K562 (cell line): ENCODE results near the gene EVI5. TPM values are rescaled to one million over a fixed set of nuclear protein-coding genes. Genes with fewer than 3 reads are reported as not detected.

ENCODE experiments used
- ATAC-seq: fragments of 200-7000 bp; cut with Tn5 transposase; 3 replicates; pipeline ENCODE4 v1.9.1; 2020; ENCODE audit warnings: moderate library complexity
- BruUV-seq: library from RNA; stranded (reverse); fragments of 400-500 nt; replicated peaks from 2 replicates; lab custom pipeline; 2021; lab: Mats Ljungman, UMichigan
- CTCF ChIA-PET: fragments of 300-600 bp; formaldehyde crosslinking; extraction: SDS; loops from one replicate; lab custom pipeline; 2021; ENCODE audit warnings: low intra/inter-chr PET ratio; lab: Yijun Ruan, JAX
- POLR2A ChIA-PET: fragments of 300-600, 350-650 bp; sonication (Branson Sonifier 250); formaldehyde crosslinking; extraction: SDS; loops from one replicate; lab custom pipeline; 2021; ENCODE audit warnings: antibody characterized with exemption, inconsistent platforms; lab: Yijun Ruan, JAX
- DNase-seq, 4 experiments: peaks; one replicate each; pipeline versions ENCODE4 v3.0.0 to v3.0.0-alpha.2; 2011 to 2018; ENCODE audit warnings: low spot score in 3 of 4, mixed read lengths in 3 of 4; ENCODE audit errors: extremely low read depth in 1 of 4
- FAIRE-seq: peaks from 2 replicates; lab custom pipeline; 2011; peaks lifted over from hg19 to GRCh38; lab: Jason Lieb, UNC
- H2AFZ ChIP-seq: 2 replicates; pipeline ENCODE4 v1.6.0; 2011; ENCODE audit warnings: low read depth, low read length, control low read depth, inconsistent platforms
- H3K27ac ChIP-seq: fragments of 200-600 bp; 3 replicates; pipeline ENCODE4 v1.8.0; 2011; ENCODE audit warnings: low read depth, mild to moderate bottlenecking, control low read depth, inconsistent platforms, low read length, moderate library complexity, mixed read lengths; ENCODE audit errors: extremely low read depth
- H3K27me3 ChIP-seq, 2 experiments: fragments of 300-600 bp in 1 of 2; 2 replicates in 1 of 2; 3 replicates in 1 of 2; pipeline versions ENCODE4 v1.6.0 to v1.8.0; 2011; ENCODE audit warnings: inconsistent platforms in 2 of 2, low read length in 2 of 2, mild to moderate bottlenecking in 1 of 2, mixed read lengths in 1 of 2, moderate library complexity in 1 of 2; ENCODE audit not compliant: control insufficient read depth in 2 of 2, insufficient read depth in 2 of 2
- H3K36me3 ChIP-seq: fragments of 300-600 bp; 3 replicates; pipeline ENCODE4 v1.8.0; 2011; ENCODE audit warnings: mild to moderate bottlenecking, low read length, inconsistent platforms; ENCODE audit not compliant: control insufficient read depth, insufficient read depth
- H3K4me1 ChIP-seq, 2 experiments: fragments of 200-600 bp in 1 of 2; replicated peaks in 1 of 2; 2 replicates in 1 of 2; 3 replicates in 1 of 2; pipeline versions ENCODE4 v1.5.1 to v1.8.0; 2011; ENCODE audit warnings: inconsistent platforms in 2 of 2, low read length in 2 of 2, mild to moderate bottlenecking in 1 of 2, mixed read lengths in 1 of 2, moderate library complexity in 1 of 2; ENCODE audit not compliant: control insufficient read depth in 2 of 2, insufficient read depth in 2 of 2
- H3K4me2 ChIP-seq: 2 replicates; pipeline ENCODE4 v1.6.1; 2011; ENCODE audit warnings: low read length, control low read depth, inconsistent platforms, mixed read lengths; ENCODE audit not compliant: insufficient read depth
- H3K4me3 ChIP-seq: fragments of 200-600 bp; sonication (generic), shearing (Covaris generic); 2 replicates; pipeline ENCODE4 v1.5.1; 2016; ENCODE audit warnings: control low read depth, inconsistent platforms
- H3K79me2 ChIP-seq: fragments of 200-600 bp; 3 replicates; pipeline ENCODE4 v1.8.0; 2011; ENCODE audit warnings: low read length, inconsistent platforms; ENCODE audit not compliant: control insufficient read depth, insufficient read depth
- H3K9ac ChIP-seq, 2 experiments: 2 replicates each; pipeline versions ENCODE4 v1.6.0 to v1.6.1; 2011; ENCODE audit warnings: low read depth in 2 of 2, low read length in 2 of 2, control low read depth in 1 of 2, inconsistent platforms in 1 of 2, mild to moderate bottlenecking in 1 of 2, mixed read lengths in 1 of 2; ENCODE audit not compliant: insufficient read depth in 1 of 2
- H3K9me1 ChIP-seq: one replicate; pipeline ENCODE4 v1.6.0; 2011; ENCODE audit warnings: inconsistent platforms, mild to moderate bottlenecking, low read length, moderate library complexity; ENCODE audit not compliant: control insufficient read depth, insufficient read depth
- H3K9me3 ChIP-seq: replicated peaks from 2 replicates; pipeline ENCODE4 v1.5.1; 2011; ENCODE audit warnings: low read depth, low read length, inconsistent platforms; ENCODE audit not compliant: control insufficient read depth, insufficient read depth
- H4K20me1 ChIP-seq: replicated peaks from 2 replicates; pipeline ENCODE4 v1.6.1; 2011; ENCODE audit warnings: low read length, inconsistent platforms, mixed read lengths; ENCODE audit not compliant: control insufficient read depth, insufficient read depth
- AFF1 ChIP-seq, 2 experiments: fragments of 450-650 bp; IDR thresholded peaks; 2 replicates each; pipeline ENCODE4 v1.6.1; 2018; ENCODE audit warnings: mild to moderate bottlenecking in 2 of 2, low read depth in 1 of 2; ENCODE audit not compliant: partially characterized antibody in 2 of 2
- ATF4 ChIP-seq: fragments of 450-650 bp; formaldehyde crosslinking; IDR thresholded peaks from 2 replicates; pipeline ENCODE4 v1.4.0; 2022; ENCODE audit warnings: mild to moderate bottlenecking, moderate library complexity
- CREM ChIP-seq: IDR thresholded peaks from 2 replicates; pipeline ENCODE4 v1.6.1; 2014; ENCODE audit warnings: antibody characterized with exemption, low read depth
- CUX1 ChIP-seq: fragments of 200-800 bp; sonication (Bioruptor generic); IDR thresholded peaks from 2 replicates; pipeline ENCODE4 v1.6.1; 2016; ENCODE audit warnings: missing genetic modification characterization, missing compliant biosample characterization
- ELF4 ChIP-seq: fragments of 450-650 bp; formaldehyde crosslinking; IDR thresholded peaks from 2 replicates; pipeline ENCODE4 v1.4.0; 2022; ENCODE audit warnings: missing genetic modification characterization
- TARDBP ChIP-seq: fragments of 450-650 bp; IDR thresholded peaks from 2 replicates; pipeline ENCODE4 v1.6.1; 2016
- TFAM ChIP-seq: fragments of 250-450 bp; sonication (Bioruptor Pico); conservative IDR thresholded peaks from 2 replicates; pipeline ENCODE4 v1.5.0; 2021; ENCODE audit warnings: mild to moderate bottlenecking, moderate library complexity
- TRIM25 ChIP-seq: fragments of 450-650 bp; IDR thresholded peaks from 2 replicates; pipeline ENCODE4 v1.7.0; 2016; ENCODE audit warnings: borderline replicate concordance
- in situ Hi-C: fragments of 300-500 bp; cut with MboI; formaldehyde crosslinking; loops from 4 replicates; pipeline ENCODE4 v1.15.0; 2018; ENCODE audit warnings: inconsistent platforms, mixed read lengths
- intact Hi-C: fragments of 100-400 bp; cut with micrococcal nuclease; formaldehyde crosslinking; loops from 2 replicates; pipeline ENCODE4 v1.14.2; 2022
- polyA plus RNA-seq, 8 experiments: library from polyadenylated mRNA; depleted of rRNA in 4 of 8; stranded (reverse) in 5 of 8; unstranded in 3 of 8; fragments of >200 nt; fragmentation: Nextera tagmentation in 2 of 8; fragmentation: Illumina TruSeq in 1 of 8; extraction: Ambion mirVana in 2 of 8; extraction: Trizol in 1 of 8; gene quantifications; 2 replicates each; pipeline versions ENCODE4 v1.2.1 to v1.2.3, GENCODE V29; 2011 to 2014; ENCODE audit warnings: inconsistent platforms in 1 of 8, missing spikeins in 1 of 8
- total RNA-seq, 7 experiments: library from RNA; depleted of rRNA in 6 of 7; stranded (reverse); fragments of >200 nt in 6 of 7; fragmentation: Illumina TruSeq in 2 of 7; extraction: Trizol in 2 of 7; gene quantifications; 2 replicates each; pipeline versions ENCODE4 v1.2.1 to v1.2.3, GENCODE V29; 2011 to 2021; ENCODE audit warnings: low replicate concordance in 1 of 7

The EVI5 gene
- total and polyA plus RNA-seq, 9 of the 15 experiments (the other 6 are each of a cell fraction or from before 2014, with no cell fraction given): 1.7 to 50.1 (median 13.7) TPM

GRCh38 chr1:92638498-92638897 lies 146.4 kb downstream of the EVI5 start:
- BruUV-seq: no TSS peak
- no peak overlapping the region for H3K4me2 ChIP-seq
- CTCF ChIA-PET: no interaction called here
- H3K27me3 ChIP-seq: no peaks in the 10 kb centered on the region
- no peaks in the 10 kb centered on the region for H4K20me1 ChIP-seq
- no peaks in the 10 kb centered on the region for H3K79me2 ChIP-seq
- no peak overlapping the region for H2AFZ ChIP-seq
- intact Hi-C loops: no loop called here
- in situ Hi-C loops: no loop called here
- H3K9me1 ChIP-seq: no peaks in the 10 kb centered on the region
- H3K4me3 ChIP-seq: no peak overlapping the region
- POLR2A ChIA-PET: no interaction called here
- H3K9ac ChIP-seq: no peak overlapping the region
- no peak overlapping the region for H3K27ac ChIP-seq
- H3K9me3 ChIP-seq: no peaks in the 10 kb centered on the region
- no peak for DNase-seq
- no peak for ATAC-seq
- no peaks in the 10 kb centered on the region for H3K4me1 ChIP-seq
- H3K36me3 ChIP-seq: peaks cover 9% of the 10 kb centered on the region; the same call in 1 of the 3 replicates
- FAIRE-seq: no peak
- TF ChIP-seq TRIM25 (no peak), ATF4 (CRISPR knock-in tag) (no peak), AFF1 (IDR thresholded peaks at IDR 0.05; ENCODE audit: low read depth in 1 of 2, partially characterized antibody in 2 of 2) (no peak), CUX1 (CRISPR knock-in tag) (no peak), TFAM (CRISPR knock-in tag) (no peak), TARDBP (no peak), CREM (no peak), ELF4 (CRISPR knock-in tag) (no peak)
